Measurements from ENCODE around the gene PAQR8.

DNA sequence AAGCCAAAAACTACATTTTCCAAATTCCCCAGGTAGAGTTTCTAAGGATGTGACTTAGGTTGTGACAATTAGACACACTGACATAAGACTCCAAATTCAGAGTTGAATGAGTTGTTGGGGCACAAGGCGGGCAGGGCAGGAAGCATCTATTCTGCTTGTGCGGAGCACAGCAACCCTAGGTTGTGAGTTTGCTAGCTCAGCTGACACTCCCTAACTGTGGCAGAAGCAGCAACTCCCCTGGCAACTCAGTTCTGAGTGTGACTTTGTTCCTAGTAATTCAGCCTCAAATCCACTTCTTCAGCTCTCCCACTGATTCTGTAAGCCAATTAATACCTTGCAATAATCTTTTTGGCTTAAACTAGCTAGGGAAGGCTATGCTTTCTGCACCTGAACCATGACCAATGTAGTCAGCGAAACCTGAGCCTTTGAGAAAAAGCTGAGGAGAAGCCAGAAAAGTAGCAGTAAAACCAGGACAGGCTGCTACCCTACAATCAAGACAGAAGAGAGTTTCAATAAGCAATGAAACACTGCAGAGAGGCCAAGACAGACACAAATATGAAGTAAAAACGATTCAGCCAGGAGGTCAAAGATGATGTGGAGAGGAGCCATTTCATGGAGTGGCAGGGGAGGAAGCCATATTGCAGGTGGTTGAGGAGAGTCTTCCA, 30.0 kb upstream of the PAQR8 start:
- TF ChIP-seq CTCF (IDR thresholded peaks at IDR 0.05): no peak
- TF ChIP-seq POLR2A (IDR thresholded peaks at IDR 0.05): no peak
- TF ChIP-seq POLR2AphosphoS5 (IDR thresholded peaks at IDR 0.05; ENCODE audit: insufficient read depth in 1 of 2, low read depth in 1 of 2): no peak
